NK-92 (cell line): ENCODE data around the gene STX16.

ENCODE experiments used
- DNase-seq: peaks from one replicate; lab custom pipeline; 2025; ENCODE audit not compliant: unreplicated experiment; lab: John Stamatoyannopoulos, UW

The STX16 gene

DNA sequence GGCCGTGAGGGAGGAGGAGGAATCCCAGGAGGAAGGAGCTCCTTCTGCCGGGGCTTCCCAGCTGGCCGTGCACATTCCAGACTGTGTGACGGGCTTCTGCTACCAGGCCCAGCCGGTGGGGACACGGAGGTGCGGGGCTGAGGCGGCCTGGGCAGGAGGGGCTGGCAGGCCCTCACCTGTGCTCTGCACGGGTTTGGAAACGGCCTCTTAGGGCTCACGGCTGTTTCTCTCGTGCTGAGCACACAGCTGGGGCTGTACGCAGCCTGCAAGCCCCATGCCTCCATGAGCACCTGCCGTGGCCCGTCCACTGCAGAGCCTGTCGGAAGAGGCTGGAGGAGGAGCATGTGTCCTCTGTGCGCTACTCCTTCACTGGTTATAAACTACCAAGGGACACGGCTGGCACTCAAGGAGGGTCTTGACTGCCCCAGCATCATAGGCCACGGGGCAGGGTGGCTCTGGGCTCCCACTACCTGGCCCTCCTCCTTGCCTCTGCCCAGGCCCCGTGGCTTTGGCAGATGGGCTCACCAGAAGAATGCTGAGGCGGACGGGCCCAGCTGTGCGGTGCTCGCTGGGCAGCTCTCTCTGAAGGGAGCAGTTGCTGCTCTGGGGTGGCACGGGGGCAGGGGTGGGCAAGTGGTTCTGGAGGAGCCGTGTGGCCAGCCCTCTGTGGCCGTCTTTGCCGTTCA, 57.3 kb downstream of the STX16 start:
- no peak for DNase-seq

- no peak for DNase-seq
Observed at GRCh38 chr20:58709013-58709702, 58.1 kb downstream of the STX16 start.

- no peak for DNase-seq
Observed at GRCh38 chr20:58709703-58710039, 58.6 kb downstream of the STX16 start.

GRCh38 chr20:58710481-58711265, 59.6 kb downstream of the STX16 start:
- no peak for DNase-seq

GRCh38 chr20:58711266-58712051, 60.4 kb downstream of the STX16 start:
- DNase-seq, result no peak

- DNase-seq, result no peak
Observed at GRCh38 chr20:58712151-58712791, 61.2 kb downstream of the STX16 start.

GRCh38 chr20:58712806-58713731, 62.0 kb downstream of the STX16 start:
- DNase-seq, result no peak

DNA sequence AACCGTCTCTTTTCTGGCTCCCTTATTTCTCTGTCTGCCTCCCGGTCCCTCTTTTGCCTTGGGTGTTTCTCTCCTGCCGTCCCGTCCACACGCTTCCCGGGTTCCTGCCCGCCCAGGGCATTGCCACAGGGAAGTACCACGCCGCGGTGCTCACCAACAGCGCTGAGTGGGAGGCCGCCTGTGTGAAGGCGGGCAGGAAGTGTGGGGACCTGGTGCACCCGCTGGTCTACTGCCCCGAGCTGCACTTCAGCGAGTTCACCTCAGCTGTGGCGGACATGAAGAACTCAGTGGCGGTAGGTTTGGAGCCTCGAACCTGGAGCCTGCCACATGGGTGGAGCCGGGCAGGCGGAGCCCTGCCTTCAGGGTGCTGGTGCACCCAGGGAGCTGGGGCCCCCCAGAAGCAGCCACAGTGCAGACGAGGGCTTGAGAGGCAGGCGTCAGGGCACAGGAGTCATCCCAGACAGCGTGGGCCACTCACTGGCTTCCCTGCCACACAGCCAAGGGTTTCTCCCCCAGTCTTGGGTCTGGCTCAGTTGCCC, 62.8 kb downstream of the STX16 start:
- no peak for DNase-seq

DNA sequence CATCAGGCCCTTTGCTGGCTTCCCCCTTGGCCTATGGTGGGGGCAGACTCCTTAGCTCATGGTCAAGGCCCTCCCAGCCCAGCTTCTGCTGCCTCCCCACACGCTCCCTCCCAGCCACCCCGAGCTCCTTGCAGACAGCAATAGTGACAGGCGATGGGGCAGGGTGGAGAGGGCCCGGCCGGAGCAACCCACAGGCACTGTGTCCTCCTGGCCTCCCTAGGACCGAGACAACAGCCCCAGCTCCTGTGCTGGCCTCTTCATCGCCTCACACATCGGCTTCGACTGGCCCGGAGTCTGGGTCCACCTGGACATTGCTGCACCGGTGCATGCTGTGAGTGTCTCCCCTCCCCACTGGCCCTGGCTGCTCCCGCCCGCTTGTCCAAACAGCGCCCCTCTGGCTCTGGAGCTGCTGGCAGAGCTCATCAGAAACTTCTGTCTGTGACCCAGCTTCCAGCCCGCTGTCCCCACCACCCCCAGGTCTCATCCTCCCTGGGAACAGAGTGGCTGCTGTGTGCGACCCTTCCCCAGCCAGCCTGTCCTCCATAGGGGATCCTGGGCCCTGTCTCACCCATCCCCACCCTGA, 63.3 kb downstream of the STX16 start:
- no peak for DNase-seq

GRCh38 chr20:58714923-58715351, 63.9 kb downstream of the STX16 start:
- no peak for DNase-seq

DNA sequence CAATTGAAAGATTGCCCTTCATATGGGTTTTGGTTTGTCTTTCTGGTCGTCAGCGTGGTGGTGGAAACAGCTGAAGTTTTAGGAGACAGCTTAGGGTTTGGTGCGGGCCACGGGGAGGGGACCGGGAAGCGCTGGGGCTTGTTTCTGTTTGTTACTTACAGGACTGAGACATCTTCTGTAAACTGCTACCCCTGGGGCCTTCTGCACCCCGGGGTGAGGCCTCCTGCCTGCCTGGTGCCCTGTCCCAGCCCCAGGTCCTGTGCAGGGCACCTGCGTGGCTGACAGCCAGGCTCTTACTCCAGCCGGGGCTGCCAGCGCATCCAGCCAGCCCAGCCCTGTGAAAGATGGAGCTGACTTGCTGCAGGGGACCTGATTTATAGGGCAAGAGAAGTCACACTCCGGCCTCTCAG, 64.3 kb downstream of the STX16 start:
- no peak for DNase-seq

DNA sequence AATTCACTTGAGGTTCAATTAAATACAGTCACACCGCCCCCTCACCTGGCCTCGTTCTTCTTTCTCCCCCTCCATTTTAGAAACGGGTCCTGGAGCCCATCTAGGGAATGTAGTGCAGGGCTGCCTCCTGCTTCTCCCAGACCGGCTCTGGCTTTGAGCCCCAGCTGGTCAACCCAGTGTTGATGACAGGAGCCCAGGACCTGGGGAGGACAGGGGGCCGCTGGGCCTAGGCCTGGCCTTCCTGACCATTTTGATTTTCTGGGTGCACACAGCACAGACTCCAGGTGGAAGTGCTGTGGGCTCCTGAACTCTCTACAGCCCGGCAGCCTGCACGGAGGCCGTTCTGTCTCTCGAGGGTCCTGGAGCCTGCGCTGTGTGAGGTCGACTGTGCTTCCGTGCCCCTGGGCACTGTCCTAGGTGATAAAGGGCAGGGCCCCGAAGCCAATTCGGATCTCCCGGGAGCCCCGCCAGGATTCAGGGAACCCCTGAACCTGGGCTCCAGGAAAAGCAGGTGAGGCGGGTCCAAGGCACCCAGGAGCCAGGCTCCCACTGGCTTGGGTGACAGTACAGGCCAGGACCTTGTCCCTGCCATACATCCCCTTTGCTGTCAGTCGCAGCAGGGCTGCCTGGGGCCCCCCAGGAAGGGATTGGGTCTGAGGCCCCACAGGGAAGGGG, 64.9 kb downstream of the STX16 start:
- no peak for DNase-seq

- DNase-seq, result no peak
Observed at GRCh38 chr20:58716476-58717277, 65.6 kb downstream of the STX16 start.

GRCh38 chr20:58717278-58718091, 66.4 kb downstream of the STX16 start:
- no peak for DNase-seq

GRCh38 chr20:58718121-58718563, 67.1 kb downstream of the STX16 start:
- no peak for DNase-seq

DNA sequence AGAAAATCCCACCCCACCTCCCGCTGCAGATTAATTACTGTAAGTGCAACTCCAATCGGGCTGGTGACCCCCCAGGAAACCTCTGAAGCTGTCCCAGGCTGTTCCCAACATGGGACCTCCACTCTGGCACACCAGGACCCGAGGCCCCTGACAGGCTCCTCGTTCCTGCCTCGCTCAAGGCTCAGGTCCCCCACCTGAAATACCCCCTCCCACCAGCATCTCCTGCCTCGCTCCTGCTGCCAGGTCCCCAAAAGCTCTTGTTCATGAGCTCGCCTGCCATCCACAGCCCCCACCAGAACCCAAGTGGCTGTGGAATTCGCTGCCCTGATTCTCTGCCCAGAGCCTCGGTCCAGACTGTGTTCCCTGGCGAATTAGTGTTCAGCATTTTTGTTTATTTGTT, 67.6 kb downstream of the STX16 start:
- DNase-seq, result no peak

GRCh38 chr20:58719258-58719657, 68.2 kb downstream of the STX16 start:
- no peak for DNase-seq
